ENCODE measurements around the gene IFT27.

The IFT27 gene

GRCh38 chr22:36807627-36808026 lies 31.7 kb upstream of the IFT27 start:
- no peak overlapping the region for H3K4me3 ChIP-seq (replicated peaks; ENCODE audit: insufficient read depth, low read length)
- peaks cover 4% of the 10 kb centered on the region for H3K27me3 ChIP-seq (ENCODE audit: insufficient read depth, poor library complexity, severe bottlenecking)
- TF ChIP-seq, protein P1, sequence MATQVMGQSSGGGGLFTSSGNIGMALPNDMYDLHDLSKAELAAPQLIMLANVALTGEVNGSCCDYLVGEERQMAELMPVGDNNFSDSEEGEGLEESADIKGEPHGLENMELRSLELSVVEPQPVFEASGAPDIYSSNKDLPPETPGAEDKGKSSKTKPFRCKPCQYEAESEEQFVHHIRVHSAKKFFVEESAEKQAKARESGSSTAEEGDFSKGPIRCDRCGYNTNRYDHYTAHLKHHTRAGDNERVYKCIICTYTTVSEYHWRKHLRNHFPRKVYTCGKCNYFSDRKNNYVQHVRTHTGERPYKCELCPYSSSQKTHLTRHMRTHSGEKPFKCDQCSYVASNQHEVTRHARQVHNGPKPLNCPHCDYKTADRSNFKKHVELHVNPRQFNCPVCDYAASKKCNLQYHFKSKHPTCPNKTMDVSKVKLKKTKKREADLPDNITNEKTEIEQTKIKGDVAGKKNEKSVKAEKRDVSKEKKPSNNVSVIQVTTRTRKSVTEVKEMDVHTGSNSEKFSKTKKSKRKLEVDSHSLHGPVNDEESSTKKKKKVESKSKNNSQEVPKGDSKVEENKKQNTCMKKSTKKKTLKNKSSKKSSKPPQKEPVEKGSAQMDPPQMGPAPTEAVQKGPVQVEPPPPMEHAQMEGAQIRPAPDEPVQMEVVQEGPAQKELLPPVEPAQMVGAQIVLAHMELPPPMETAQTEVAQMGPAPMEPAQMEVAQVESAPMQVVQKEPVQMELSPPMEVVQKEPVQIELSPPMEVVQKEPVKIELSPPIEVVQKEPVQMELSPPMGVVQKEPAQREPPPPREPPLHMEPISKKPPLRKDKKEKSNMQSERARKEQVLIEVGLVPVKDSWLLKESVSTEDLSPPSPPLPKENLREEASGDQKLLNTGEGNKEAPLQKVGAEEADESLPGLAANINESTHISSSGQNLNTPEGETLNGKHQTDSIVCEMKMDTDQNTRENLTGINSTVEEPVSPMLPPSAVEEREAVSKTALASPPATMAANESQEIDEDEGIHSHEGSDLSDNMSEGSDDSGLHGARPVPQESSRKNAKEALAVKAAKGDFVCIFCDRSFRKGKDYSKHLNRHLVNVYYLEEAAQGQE (IDR thresholded peaks at IDR 0.05; ENCODE audit: insufficient replicate concordance, low read depth): no peak
- TF ChIP-seq SPI1 (IDR thresholded peaks at IDR 0.05; ENCODE audit: borderline replicate concordance, low read depth) (no peak), GABPA (IDR thresholded peaks at IDR 0.05; ENCODE audit: low read depth) (no peak), POLR2AphosphoS5 (IDR thresholded peaks at IDR 0.05; ENCODE audit: low read depth) (no peak)
- TF ChIP-seq, protein P2, sequence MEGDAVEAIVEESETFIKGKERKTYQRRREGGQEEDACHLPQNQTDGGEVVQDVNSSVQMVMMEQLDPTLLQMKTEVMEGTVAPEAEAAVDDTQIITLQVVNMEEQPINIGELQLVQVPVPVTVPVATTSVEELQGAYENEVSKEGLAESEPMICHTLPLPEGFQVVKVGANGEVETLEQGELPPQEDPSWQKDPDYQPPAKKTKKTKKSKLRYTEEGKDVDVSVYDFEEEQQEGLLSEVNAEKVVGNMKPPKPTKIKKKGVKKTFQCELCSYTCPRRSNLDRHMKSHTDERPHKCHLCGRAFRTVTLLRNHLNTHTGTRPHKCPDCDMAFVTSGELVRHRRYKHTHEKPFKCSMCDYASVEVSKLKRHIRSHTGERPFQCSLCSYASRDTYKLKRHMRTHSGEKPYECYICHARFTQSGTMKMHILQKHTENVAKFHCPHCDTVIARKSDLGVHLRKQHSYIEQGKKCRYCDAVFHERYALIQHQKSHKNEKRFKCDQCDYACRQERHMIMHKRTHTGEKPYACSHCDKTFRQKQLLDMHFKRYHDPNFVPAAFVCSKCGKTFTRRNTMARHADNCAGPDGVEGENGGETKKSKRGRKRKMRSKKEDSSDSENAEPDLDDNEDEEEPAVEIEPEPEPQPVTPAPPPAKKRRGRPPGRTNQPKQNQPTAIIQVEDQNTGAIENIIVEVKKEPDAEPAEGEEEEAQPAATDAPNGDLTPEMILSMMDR (IDR thresholded peaks at IDR 0.05; ENCODE audit: insufficient read depth, low read length): no peak
- no peak overlapping the region for H3K27ac ChIP-seq (replicated peaks)
- DNase-seq (ENCODE audit: low read depth in 1 of 2, low spot score in 1 of 2): no peak

DNA sequence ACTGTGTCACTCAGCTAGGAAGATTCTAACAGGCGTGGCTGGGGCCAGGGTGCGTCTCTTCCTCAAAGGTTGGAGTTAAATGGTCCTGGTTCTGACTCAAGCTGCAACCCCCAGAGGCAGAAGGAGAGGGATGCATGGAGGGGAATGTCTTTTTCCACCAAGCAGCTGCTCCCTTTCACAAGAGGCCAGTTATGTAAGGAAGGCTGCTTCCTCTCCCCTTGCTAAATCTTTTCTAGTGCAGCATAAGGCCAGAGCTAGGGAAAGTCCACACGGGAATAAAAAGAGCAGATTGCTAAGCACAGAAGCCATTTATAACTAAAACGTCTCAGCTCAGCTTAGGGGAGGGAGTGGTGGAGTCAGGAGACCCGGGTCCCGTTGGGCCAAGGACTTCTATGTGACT lies 30.9 kb upstream of the IFT27 start:
- DNase-seq (ENCODE audit: low read depth in 1 of 2, low spot score in 1 of 2): peak in 1 of 2 experiments; percentile 27
- no peak for TF ChIP-seq POLR2AphosphoS5 (IDR thresholded peaks at IDR 0.05; ENCODE audit: low read depth)
- TF ChIP-seq, protein P1 (IDR thresholded peaks at IDR 0.05; ENCODE audit: insufficient replicate concordance, low read depth): no peak
- TF ChIP-seq GABPA (IDR thresholded peaks at IDR 0.05; ENCODE audit: low read depth): no peak
- TF ChIP-seq SPI1 (IDR thresholded peaks at IDR 0.05; ENCODE audit: borderline replicate concordance, low read depth): no peak
- TF ChIP-seq, protein P2 (IDR thresholded peaks at IDR 0.05; ENCODE audit: insufficient read depth, low read length): no peak
- no peak overlapping the region for H3K27ac ChIP-seq (replicated peaks)
- peaks cover 4% of the 10 kb centered on the region for H3K27me3 ChIP-seq (ENCODE audit: insufficient read depth, poor library complexity, severe bottlenecking)
- no peak overlapping the region for H3K4me3 ChIP-seq (replicated peaks; ENCODE audit: insufficient read depth, low read length)

DNA sequence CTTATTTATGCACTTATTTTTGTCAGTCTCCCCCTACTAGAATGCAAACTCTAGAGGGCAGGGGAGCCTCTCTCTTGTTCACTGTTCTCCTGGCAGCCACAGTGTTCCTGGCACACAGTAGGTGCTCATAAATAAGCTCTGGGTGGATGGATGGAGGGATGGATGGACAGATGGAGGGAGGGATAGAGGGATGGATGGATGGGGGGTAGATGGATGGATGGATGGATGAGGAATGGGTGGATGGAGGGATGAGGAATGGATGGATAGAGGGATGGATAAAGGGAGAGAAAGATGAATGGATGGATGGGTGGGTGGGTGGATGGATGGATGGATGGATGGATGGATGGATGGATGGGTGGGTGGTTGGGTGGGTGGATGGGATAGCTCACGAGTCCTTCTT lies 27.4 kb upstream of the IFT27 start:
- TF ChIP-seq SPI1 (IDR thresholded peaks at IDR 0.05; ENCODE audit: borderline replicate concordance, low read depth): no peak
- H3K27me3 ChIP-seq (ENCODE audit: insufficient read depth, poor library complexity, severe bottlenecking): peaks cover 4% of the 10 kb centered on the region
- no peak overlapping the region for H3K4me3 ChIP-seq (replicated peaks; ENCODE audit: insufficient read depth, low read length)
- no peak overlapping the region for H3K27ac ChIP-seq (replicated peaks)
- no peak for DNase-seq (ENCODE audit: low read depth in 1 of 2, low spot score in 1 of 2)

DNA sequence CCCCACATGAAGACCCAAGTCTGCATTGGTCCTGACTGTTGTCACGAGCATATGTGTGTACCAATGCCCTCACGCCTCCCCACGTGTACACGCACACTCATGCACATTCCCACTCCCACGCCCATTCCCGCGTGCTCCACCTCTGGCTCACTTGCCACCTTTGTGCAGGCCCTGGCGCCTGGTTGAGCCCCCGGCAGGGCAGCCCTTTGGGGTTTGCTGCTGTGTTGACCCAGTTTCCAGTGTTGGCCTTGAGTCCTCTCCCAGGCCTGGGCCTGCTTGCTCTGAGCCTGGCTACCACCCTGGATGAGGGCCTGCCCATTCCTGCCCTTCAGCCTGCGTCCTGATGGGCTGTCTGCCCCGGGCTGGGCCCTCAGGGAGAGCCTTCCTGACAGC lies 22.8 kb upstream of the IFT27 start:
- H3K4me3 ChIP-seq (replicated peaks; ENCODE audit: insufficient read depth, low read length): no peak overlapping the region
- TF ChIP-seq, protein P1 (IDR thresholded peaks at IDR 0.05; ENCODE audit: insufficient replicate concordance, low read depth): no peak
- TF ChIP-seq POLR2AphosphoS5 (IDR thresholded peaks at IDR 0.05; ENCODE audit: low read depth) (no peak), GABPA (IDR thresholded peaks at IDR 0.05; ENCODE audit: low read depth) (no peak), SPI1 (IDR thresholded peaks at IDR 0.05; ENCODE audit: borderline replicate concordance, low read depth) (no peak)
- TF ChIP-seq, protein P2 (IDR thresholded peaks at IDR 0.05; ENCODE audit: insufficient read depth, low read length): no peak
- H3K27me3 ChIP-seq (ENCODE audit: insufficient read depth, poor library complexity, severe bottlenecking): peaks cover 13% of the 10 kb centered on the region
- H3K27ac ChIP-seq (replicated peaks): no peak overlapping the region
- DNase-seq (ENCODE audit: low read depth in 1 of 2, low spot score in 1 of 2): no peak

Measured in HL-60 (cell line).